Melanocyte of skin (primary cell): ENCODE results near the gene STAMBP. TPM values are rescaled to one million over a fixed set of nuclear protein-coding genes. Genes with fewer than 3 reads are reported as not detected.

Source experiments
- total RNA-seq, 2 donors: library from RNA; depleted of rRNA; stranded (reverse); fragments of >200 nt; gene quantifications; 2 replicates each; pipeline ENCODE4 v1.2.3, GENCODE V29; 2012

Gene STAMBP
- 10 to 100 TPM; 31.0 to 41.3 TPM for total RNA-seq

DNA sequence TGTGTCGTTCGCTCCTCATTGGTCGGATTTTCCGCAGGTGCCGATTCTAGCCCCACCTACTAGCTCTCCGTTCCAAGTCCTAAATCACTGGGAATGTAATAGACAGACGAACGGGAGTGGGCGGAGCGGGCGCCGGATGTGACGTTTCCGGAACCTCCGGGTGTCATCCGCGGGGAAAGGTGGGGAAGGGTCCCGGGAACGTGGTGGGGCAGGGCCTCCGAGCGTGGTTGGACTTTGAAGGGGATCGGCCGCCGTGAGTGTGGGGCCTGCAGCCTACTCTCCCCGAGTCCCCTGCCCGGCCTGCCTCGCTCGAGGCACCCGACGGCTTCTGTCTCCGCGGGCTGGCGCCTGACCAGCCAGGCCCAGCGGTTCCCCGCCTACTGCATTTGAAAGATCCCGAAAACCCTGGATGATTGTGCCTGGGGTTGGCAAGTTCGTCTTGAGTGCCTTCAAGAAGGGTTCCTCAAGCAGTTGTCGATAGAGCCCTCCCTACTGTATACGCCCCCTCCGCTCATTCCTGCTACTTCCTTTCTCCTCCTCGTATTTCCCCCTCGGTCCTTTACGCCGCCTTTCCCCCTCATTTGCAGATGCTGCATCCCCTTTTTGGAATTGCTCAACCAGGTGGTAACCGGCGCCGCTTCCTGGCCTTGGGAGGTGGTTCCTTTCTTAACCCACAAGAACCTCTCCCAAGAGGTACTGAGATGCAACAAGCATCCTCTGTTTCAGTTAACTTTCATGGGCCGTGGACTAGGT, at the start of gene STAMBP:
Gene STAMBP (plus strand): TSS at position 144 of the 753 bp plus-strand sequence. CDS start 1,896 bp downstream, outside the sequence.

DNA sequence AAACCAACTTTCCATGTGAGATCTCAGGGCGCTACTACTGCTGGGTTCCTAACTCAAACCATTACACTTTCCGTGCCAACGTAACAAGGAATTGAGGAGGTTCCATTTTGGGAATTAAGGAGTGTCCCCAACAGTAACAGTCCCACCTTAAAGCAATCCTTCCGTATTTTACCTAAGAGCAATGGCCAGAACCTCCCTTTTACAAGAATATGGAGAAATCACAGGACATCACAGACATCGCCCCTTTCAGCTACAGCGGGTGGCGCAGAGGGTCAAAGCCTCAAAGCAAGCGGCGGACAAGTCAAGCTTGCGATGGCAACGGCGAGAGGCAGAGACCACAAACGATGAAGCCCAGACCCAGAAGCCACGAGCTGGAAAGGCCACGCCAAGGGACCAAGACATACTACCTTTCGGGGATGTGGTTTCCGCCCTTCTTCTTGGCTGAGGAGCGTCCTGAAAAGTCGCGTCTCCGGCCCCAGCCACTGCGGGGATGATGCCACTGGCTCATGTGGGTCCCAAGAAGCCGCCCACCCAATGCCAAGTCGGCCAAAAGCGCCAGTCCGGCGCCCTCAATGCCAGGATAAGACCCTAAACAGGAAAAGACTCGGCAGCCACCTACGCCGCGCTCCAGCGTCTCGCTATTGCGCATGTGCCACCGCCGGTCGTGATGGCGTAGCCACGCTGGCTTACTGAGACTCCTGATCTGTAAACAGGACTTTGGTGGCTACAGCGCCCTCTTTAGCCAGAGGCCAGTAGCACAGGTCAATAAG, 49.1 kb upstream of the STAMBP start, which contains the start of gene DUSP11:
Gene DUSP11 (minus strand): TSS at position 637 of the 770 bp plus-strand sequence. CDS start 129 bp downstream, at position 508.

DNA sequence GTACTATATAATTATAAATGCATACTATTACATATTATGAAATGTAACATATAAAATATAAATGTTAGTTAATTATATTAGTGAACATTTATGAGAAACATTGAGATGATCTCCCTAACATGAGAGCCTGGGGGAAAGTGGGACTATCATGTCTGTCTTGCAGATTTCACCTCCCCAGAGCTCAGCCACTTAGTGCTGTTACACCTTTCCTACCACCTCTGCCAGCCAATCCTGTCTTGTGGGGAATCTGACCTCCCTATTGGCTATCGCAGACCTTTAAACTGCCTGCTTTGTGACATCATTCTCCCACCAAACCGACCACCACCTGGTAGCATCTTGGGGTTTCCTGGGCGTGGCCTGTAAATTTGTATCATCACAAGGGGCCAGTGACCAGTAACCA, 44.9 kb upstream of the STAMBP start, which contains the start of gene C2orf78:
Gene C2orf78 (plus strand): TSS at position 301 of the 400 bp plus-strand sequence. CDS start 127 bp downstream, outside the sequence.

DNA sequence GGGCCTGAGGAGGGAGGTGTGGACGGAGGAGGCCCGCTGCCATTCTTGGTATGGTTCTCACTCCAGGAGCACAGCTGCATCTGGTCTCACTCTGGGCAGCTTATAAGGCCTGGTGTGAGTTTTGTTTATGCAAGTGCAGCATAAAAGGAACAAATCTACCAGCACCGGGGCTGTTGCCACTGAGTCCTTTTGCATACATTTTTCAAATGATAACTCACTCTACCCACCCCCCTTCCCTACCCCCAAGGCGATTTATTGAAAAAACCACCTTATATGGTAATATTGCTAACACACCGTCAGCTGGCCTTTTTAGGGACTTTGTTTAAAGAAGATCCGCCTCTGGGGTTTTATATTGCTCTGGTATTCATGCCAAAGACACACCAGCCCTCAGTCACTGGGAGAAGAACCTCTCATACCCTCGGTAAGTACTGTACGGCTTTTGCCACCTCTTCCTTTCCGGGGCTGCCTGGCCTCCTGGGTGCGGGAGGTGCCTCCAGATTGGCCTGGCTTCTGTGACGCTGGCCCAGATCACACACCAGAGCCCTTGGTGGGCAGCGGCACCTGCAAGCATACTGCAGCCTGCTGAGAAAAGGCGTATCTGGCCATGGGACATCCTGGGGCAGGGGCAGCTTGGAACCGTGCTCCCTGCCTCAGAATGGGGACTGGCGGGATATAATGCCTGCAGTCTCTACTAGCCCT, 64.0 kb downstream of the STAMBP start, which contains the start of gene ACTG2:
Gene ACTG2 (plus strand): TSS at position 378 of the 699 bp plus-strand sequence. CDS start 8,304 bp downstream, outside the sequence.

Other genes with a start within 250 kb of the STAMBP start
- not detected for gene NAT8, start 186.5 kb upstream of the STAMBP start, total RNA-seq
- 10 to 100 TPM; 23.1 to 33.0 TPM for gene TPRKB, start 91.6 kb upstream of the STAMBP start, total RNA-seq
- 10 to 100 TPM; 20.0 to 24.3 TPM for gene DUSP11, start 48.9 kb upstream of the STAMBP start, total RNA-seq
- gene C2orf78, start 44.8 kb upstream of the STAMBP start, total RNA-seq: not detected
- 1 to 10 TPM in 1 of 2 donors, under 1 TPM in 1; under 0.01 to 4.7 TPM for gene ACTG2, start 64.0 kb downstream of the STAMBP start, total RNA-seq
- gene DGUOK, start 97.9 kb downstream of the STAMBP start, total RNA-seq: 10 to 100 TPM; 45.4 to 67.3 TPM
- gene TET3, start 155.9 kb downstream of the STAMBP start, total RNA-seq: 1 to 10 TPM; 2.1 to 3.3 TPM